Osteocyte (in vitro differentiated cells): ENCODE results near the gene IL16. TPM values are rescaled to one million over a fixed set of nuclear protein-coding genes. Genes with fewer than 3 reads are reported as not detected.

Source experiments
- DNase-seq: peaks from one replicate; pipeline ENCODE4 v3.0.0; 2021; ENCODE audit warnings: mixed read lengths; ENCODE audit not compliant: unreplicated experiment; ENCODE audit errors: extremely low spot score
- H3K27ac Mint-ChIP-seq: one replicate; pipeline ENCODE4 v1.8.0; 2021; ENCODE audit warnings: mild to moderate bottlenecking, mixed read lengths; ENCODE audit not compliant: unreplicated experiment
- H3K27me3 Mint-ChIP-seq: one replicate; pipeline ENCODE4 v1.8.0; 2021; ENCODE audit warnings: mixed read lengths; ENCODE audit not compliant: unreplicated experiment
- H3K36me3 Mint-ChIP-seq: one replicate; pipeline ENCODE4 v1.8.0; 2021; ENCODE audit warnings: mixed read lengths; ENCODE audit not compliant: unreplicated experiment
- H3K4me1 Mint-ChIP-seq: one replicate; pipeline ENCODE4 v1.8.0; 2021; ENCODE audit warnings: mixed read lengths; ENCODE audit not compliant: unreplicated experiment
- H3K4me3 Mint-ChIP-seq: one replicate; pipeline ENCODE4 v1.8.0; 2021; ENCODE audit warnings: mild to moderate bottlenecking, moderate library complexity, mixed read lengths; ENCODE audit not compliant: unreplicated experiment
- H3K9me3 Mint-ChIP-seq: one replicate; pipeline ENCODE4 v1.8.0; 2021; ENCODE audit warnings: mixed read lengths; ENCODE audit not compliant: unreplicated experiment
- CTCF ChIP-seq: fragments of 200-600 bp; sonication (generic); IDR thresholded peaks from 2 replicates; pipeline ENCODE4 v1.5.0; 2021; ENCODE audit warnings: antibody characterized with exemption, mild to moderate bottlenecking, moderate library complexity
- total RNA-seq: library from RNA; stranded (reverse); gene quantifications from 2 replicates; pipeline ENCODE4 v1.2.1, GENCODE V29; 2021

IL16 gene
- total RNA-seq, 1 donor from 2014 or later = not detected

- peaks cover 23% of the 10 kb centered on the region for H3K27me3 Mint-ChIP-seq
- no peak for TF ChIP-seq CTCF
- no peak overlapping the region for H3K4me3 Mint-ChIP-seq
- H3K4me1 Mint-ChIP-seq = peaks cover 3% of the 10 kb centered on the region
- H3K9me3 Mint-ChIP-seq = no peaks in the 10 kb centered on the region
- no peaks in the 10 kb centered on the region for H3K36me3 Mint-ChIP-seq
- DNase-seq = no peak
- no peak overlapping the region for H3K27ac Mint-ChIP-seq
Measured at GRCh38 chr15:81296673-81297072, 100.0 kb downstream of the IL16 start.

GRCh38 chr15:81297147-81297572, 100.5 kb downstream of the IL16 start:
- Mint-ChIP-seq H3K4me1 (peaks cover 3% of the 10 kb centered on the region), H3K36me3 (no peaks in the 10 kb centered on the region), H3K4me3 (no peak overlapping the region), H3K27ac (no peak overlapping the region), H3K27me3 (peaks cover 27% of the 10 kb centered on the region), H3K9me3 (no peaks in the 10 kb centered on the region)
- DNase-seq = no peak
- TF ChIP-seq CTCF = no peak

GRCh38 chr15:81297603-81298575, 101.2 kb downstream of the IL16 start:
- Mint-ChIP-seq H3K27ac (no peak overlapping the region), H3K4me3 (no peak overlapping the region), H3K9me3 (no peaks in the 10 kb centered on the region), H3K27me3 (peaks cover 27% of the 10 kb centered on the region), H3K4me1 (peaks cover 3% of the 10 kb centered on the region), H3K36me3 (no peaks in the 10 kb centered on the region)
- no peak for DNase-seq
- no peak for TF ChIP-seq CTCF

GRCh38 chr15:81298611-81299010, 101.9 kb downstream of the IL16 start:
- Mint-ChIP-seq H3K9me3 (no peaks in the 10 kb centered on the region), H3K27ac (no peak overlapping the region), H3K27me3 (peaks cover 27% of the 10 kb centered on the region), H3K4me3 (no peak overlapping the region), H3K4me1 (peaks cover 3% of the 10 kb centered on the region), H3K36me3 (no peaks in the 10 kb centered on the region)
- TF ChIP-seq CTCF = no peak
- DNase-seq = no peak

- Mint-ChIP-seq H3K27ac (no peak overlapping the region), H3K27me3 (peaks cover 27% of the 10 kb centered on the region), H3K4me1 (peaks cover 5% of the 10 kb centered on the region), H3K4me3 (no peak overlapping the region), H3K9me3 (no peaks in the 10 kb centered on the region), H3K36me3 (no peaks in the 10 kb centered on the region)
- no peak for TF ChIP-seq CTCF
- DNase-seq = no peak
Measured at GRCh38 chr15:81299156-81299555, 102.5 kb downstream of the IL16 start.
